Right renal cortex interstitium (tissue), 3 donors: ENCODE data around the gene SH2D2A. TPM values are rescaled to one million over a fixed set of nuclear protein-coding genes. Genes with fewer than 3 reads are reported as not detected.

Source experiments
- polyA plus RNA-seq, 3 donors: library from polyadenylated mRNA; unstranded; fragments of 120-200 nt; gene quantifications; one replicate each; pipeline ENCODE4 v1.2.1, GENCODE V29; 2013; ENCODE audit not compliant: insufficient read length in 3 of 3

Gene SH2D2A
- polyA plus RNA-seq, 3 donors: 0.37 to 0.57 (median 0.42) TPM

Other genes starting within 250 kb of the SH2D2A start
- gene IQGAP3, start 244.3 kb downstream of the SH2D2A start, polyA plus RNA-seq: 10 to 100 TPM in 2 of 3 donors, 1 to 10 TPM in 1; 9.7 to 11.7 (median 11.3) TPM
- 1 to 10 TPM in 1 of 3 donors, under 1 TPM in 2; 0.78 to 1.2 (median 0.99) TPM for gene TTC24, start 237.1 kb downstream of the SH2D2A start, polyA plus RNA-seq
- 10 to 100 TPM; 75.4 to 80.4 (median 80.3) TPM for gene NAXE, start 225.1 kb downstream of the SH2D2A start, polyA plus RNA-seq
- gene GPATCH4, start 215.4 kb downstream of the SH2D2A start, polyA plus RNA-seq: 10 to 100 TPM; 35.3 to 41.2 (median 36.8) TPM
- under 1 TPM in 2 of 3 donors, not detected in 1; 0.13 to 0.32 TPM for gene HAPLN2, start 197.4 kb downstream of the SH2D2A start, polyA plus RNA-seq
- gene BCAN, start 174.7 kb downstream of the SH2D2A start, polyA plus RNA-seq: under 1 TPM; 0.11 to 0.29 (median 0.28) TPM
- 100 to 1,000 TPM; 164 to 179 (median 169) TPM for gene NES, start 139.4 kb downstream of the SH2D2A start, polyA plus RNA-seq
- 10 to 100 TPM; 78.4 to 87.5 (median 86.4) TPM for gene CRABP2, start 111.3 kb downstream of the SH2D2A start, polyA plus RNA-seq
- gene METTL25B, start 88.4 kb downstream of the SH2D2A start, polyA plus RNA-seq: 10 to 100 TPM; 27.4 to 31.1 (median 30.3) TPM
- gene ISG20L2, start 88.1 kb downstream of the SH2D2A start, polyA plus RNA-seq: 10 to 100 TPM; 39.9 to 49.2 (median 44.6) TPM
- 10 to 100 TPM; 73.5 to 75.7 (median 73.7) TPM for gene MRPL24, start 75.8 kb downstream of the SH2D2A start, polyA plus RNA-seq
- 100 to 1,000 TPM; 267 to 278 (median 269) TPM for gene HDGF, start 65.2 kb downstream of the SH2D2A start, polyA plus RNA-seq
- 100 to 1,000 TPM; 106 to 121 (median 109) TPM for gene PRCC, start 49.3 kb downstream of the SH2D2A start, polyA plus RNA-seq
- 1 to 10 TPM; 1.3 to 2.1 (median 1.7) TPM for gene INSRR, start 42.3 kb upstream of the SH2D2A start, polyA plus RNA-seq
- 1 to 10 TPM in 2 of 3 donors, under 1 TPM in 1; 0.67 to 1.3 (median 1.1) TPM for gene NTRK1, start 44.0 kb upstream of the SH2D2A start, polyA plus RNA-seq
- gene PEAR1, start 76.9 kb upstream of the SH2D2A start, polyA plus RNA-seq: 10 to 100 TPM; 16.7 to 19.2 (median 17.7) TPM
- gene LRRC71, start 103.8 kb upstream of the SH2D2A start, polyA plus RNA-seq: under 1 TPM; 0.26 to 0.40 (median 0.35) TPM
- 10 to 100 TPM; 27.0 to 30.7 (median 29.6) TPM for gene ARHGEF11, start 228.9 kb upstream of the SH2D2A start, polyA plus RNA-seq